ENCODE results near the gene CASD1. TPM values are rescaled to one million over a fixed set of nuclear protein-coding genes. Genes with fewer than 3 reads are reported as not detected.

Gene CASD1
- total and polyA plus RNA-seq, 10 of the 15 experiments (the other 5 are each of a cell fraction or from before 2014, with no cell fraction given) = 4.0 to 18.6 (median 10.7) TPM

DNA sequence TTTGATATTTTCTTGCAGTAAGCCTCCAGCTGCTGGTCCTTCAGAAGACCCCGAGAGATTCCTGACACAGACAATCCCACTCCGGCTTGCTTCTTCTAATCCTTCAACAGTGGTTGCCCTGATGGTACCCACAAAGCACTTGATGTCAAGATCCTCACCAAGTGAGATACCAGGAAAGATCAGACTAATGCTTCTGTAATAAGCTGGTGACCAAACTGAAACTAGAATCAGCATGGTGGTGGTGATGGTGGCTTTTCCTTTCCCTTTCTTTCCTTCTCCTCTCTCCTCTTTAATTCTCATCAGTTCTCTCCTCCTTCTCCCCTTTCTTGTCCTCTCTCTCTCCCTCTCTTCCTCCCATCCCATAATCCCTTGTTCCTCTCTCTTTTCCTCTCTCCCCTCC lies 25.8 kb upstream of the CASD1 start:
- Histone ChIP-seq H3K9me3 (replicated peaks; ENCODE audit: control insufficient read depth, insufficient read depth, low read length) (no peaks in the 10 kb centered on the region; the same call in 2 of the 3 replicates), H4K20me1 (ENCODE audit: control insufficient read depth, insufficient read depth) (no peaks in the 10 kb centered on the region), H3K79me2 (ENCODE audit: control insufficient read depth, insufficient read depth, low read length) (no peaks in the 10 kb centered on the region), H3K27ac (ENCODE audit: control insufficient read depth, insufficient read depth) (no peak overlapping the region), H2AFZ (ENCODE audit: control insufficient read depth, low read depth, low read length) (no peak overlapping the region), H3K4me1 (ENCODE audit: control insufficient read depth, insufficient read depth, low read length) (no peaks in the 10 kb centered on the region), H3K4me3 (no peak overlapping the region), H3K9ac (ENCODE audit: control insufficient read depth, insufficient read depth, low read length) (no peak overlapping the region), H3K36me3 (ENCODE audit: control insufficient read depth in 2 of 2, insufficient read depth in 2 of 2, low read length in 1 of 2) (no peaks in the 10 kb centered on the region), H3K27me3 (replicated peaks in 1 of 2; ENCODE audit: control insufficient read depth in 2 of 2, insufficient read depth in 2 of 2, low read length in 1 of 2) (no peaks in the 10 kb centered on the region; a peak in 1 of 4 replicates), H3K4me2 (ENCODE audit: control insufficient read depth, insufficient read depth) (no peak overlapping the region)
- ChIA-PET SMC1A (ENCODE audit: uncharacterized antibody, unreplicated experiment) (interaction anchor here (0.6 to 1.2 kb wide), 4 partner anchors 10 to 452 kb away, joined by 3 to 5 read pairs (median 4); no protein-coding TSS in a partner anchor), CTCF (interaction anchor here (0.9 to 1.6 kb wide), 4 partner anchors 11 to 47 kb away, joined by 3 to 5 read pairs (median 4); no protein-coding TSS in a partner anchor), POLR2A (no interaction called here), RAD21 (ENCODE audit: unreplicated experiment) (interaction anchor here (0.6 to 1.3 kb wide), 2 partner anchors 34 to 481 kb away, joined by 3 to 5 read pairs; no protein-coding TSS in a partner anchor)
- no peak for FAIRE-seq
- TF ChIP-seq RCOR1 (conservative IDR thresholded peaks at IDR 0.05; ENCODE audit: low read depth, low read length) (no peak), PAX5 (IDR thresholded peaks at IDR 0.05; ENCODE audit: borderline replicate concordance, low read depth, low read length) (no peak), ASH2L (IDR thresholded peaks at IDR 0.05; ENCODE audit: borderline replicate concordance, low read depth) (no peak), BRCA1 (IDR thresholded peaks at IDR 0.05; ENCODE audit: low read depth, low read length) (no peak), STAT1 (conservative IDR thresholded peaks at IDR 0.05) (no peak), KLF5 (IDR thresholded peaks at IDR 0.05; ENCODE audit: partially characterized antibody) (no peak), FOXM1 (IDR thresholded peaks at IDR 0.05; ENCODE audit: low read depth, low read length) (no peak), SUPT20H (IDR thresholded peaks at IDR 0.05; ENCODE audit: borderline replicate concordance, control insufficient read depth, low read depth, low read length) (no peak), ZNF592 (IDR thresholded peaks at IDR 0.05) (no peak), TCF12 (IDR thresholded peaks at IDR 0.05; ENCODE audit: low read depth, low read length) (no peak), SMC3 (IDR thresholded peaks at IDR 0.05; ENCODE audit: borderline replicate concordance, low read length) (no peak), IRF4 (IDR thresholded peaks at IDR 0.05; ENCODE audit: low read depth, low read length) (no peak)
- TF ChIP-seq, protein P1, sequence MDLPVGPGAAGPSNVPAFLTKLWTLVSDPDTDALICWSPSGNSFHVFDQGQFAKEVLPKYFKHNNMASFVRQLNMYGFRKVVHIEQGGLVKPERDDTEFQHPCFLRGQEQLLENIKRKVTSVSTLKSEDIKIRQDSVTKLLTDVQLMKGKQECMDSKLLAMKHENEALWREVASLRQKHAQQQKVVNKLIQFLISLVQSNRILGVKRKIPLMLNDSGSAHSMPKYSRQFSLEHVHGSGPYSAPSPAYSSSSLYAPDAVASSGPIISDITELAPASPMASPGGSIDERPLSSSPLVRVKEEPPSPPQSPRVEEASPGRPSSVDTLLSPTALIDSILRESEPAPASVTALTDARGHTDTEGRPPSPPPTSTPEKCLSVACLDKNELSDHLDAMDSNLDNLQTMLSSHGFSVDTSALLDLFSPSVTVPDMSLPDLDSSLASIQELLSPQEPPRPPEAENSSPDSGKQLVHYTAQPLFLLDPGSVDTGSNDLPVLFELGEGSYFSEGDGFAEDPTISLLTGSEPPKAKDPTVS (IDR thresholded peaks at IDR 0.05; ENCODE audit: low read depth, low read length) = no peak
- no TSS peak for BruUV-seq (replicated peaks)
- intact Hi-C loops (cut with micrococcal nuclease; ENCODE audit: unreplicated experiment) = no loop called here
- ATAC-seq = peak; percentile 34; the same call in 1 of the 3 replicates
- no peak for DNase-seq (ENCODE audit: low read depth, low spot score)
- WGBS (ENCODE audit: insufficient coverage, insufficient replicate concordance, low lambda C conversion rate, missing lambda C conversion rate) = 96% methylated on average over 2 of the region's 2 CpGs
- in situ Hi-C loops (cut with MboI) = no loop called here

All from GM12878 (cell line).